Stimulated activated CD8-positive, alpha-beta memory T cell treated with anti-CD3 and anti-CD28 coated beads, Interleukin-7, amount 100 ng/mL, for 4 hours (primary cell): Measurements from ENCODE around the gene RBBP8NL.

Experiments
- DNase-seq, 2 donors: peaks; one replicate each; pipeline ENCODE4 v3.0.0-alpha.2; 2020; ENCODE audit warnings: low read depth in 2 of 2

RBBP8NL gene

GRCh38 chr20:62362991-62363919 is 64.1 kb downstream of the RBBP8NL start:
- DNase-seq: no peak

GRCh38 chr20:62362590-62362940 is 64.8 kb downstream of the RBBP8NL start:
- DNase-seq: no peak

DNA sequence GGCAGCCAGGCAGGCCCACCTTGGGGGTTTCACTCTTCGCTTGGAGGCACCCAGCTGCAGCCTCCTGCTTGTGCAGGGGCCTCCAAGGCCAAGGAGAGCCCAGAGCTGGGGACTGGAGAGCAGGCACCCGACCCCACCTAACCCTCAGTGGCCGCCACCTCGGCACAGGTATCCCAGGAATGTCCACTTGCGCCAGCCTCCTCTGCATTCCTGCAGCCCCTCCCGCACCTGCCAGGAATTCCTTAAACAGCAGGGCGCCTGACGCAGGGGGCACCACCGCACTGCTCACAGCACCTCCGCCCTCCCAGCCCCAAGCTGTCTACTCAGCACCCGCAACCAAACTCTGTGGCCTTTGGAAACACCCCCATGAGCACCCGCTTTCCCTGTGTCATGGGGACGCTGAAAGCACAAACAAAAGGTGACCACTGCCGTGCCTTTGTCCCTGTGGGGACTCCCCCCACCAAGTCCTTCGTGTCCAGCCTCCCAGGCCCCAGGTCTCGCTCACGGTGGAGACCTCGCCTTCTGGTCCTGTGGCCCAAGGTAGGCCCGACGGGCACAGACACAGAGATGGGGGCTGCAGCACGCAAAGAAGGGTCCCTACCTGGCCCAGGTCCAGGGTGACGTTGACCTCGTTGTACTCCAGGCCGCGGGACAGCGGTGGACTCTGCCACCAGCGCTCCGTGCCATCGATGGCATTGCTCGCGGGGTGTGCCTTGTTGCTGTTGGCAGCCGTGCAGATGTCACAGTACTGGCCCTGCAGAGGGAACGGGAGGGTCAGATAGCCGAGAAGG is 65.3 kb downstream of the RBBP8NL start:
- no peak for DNase-seq

DNA sequence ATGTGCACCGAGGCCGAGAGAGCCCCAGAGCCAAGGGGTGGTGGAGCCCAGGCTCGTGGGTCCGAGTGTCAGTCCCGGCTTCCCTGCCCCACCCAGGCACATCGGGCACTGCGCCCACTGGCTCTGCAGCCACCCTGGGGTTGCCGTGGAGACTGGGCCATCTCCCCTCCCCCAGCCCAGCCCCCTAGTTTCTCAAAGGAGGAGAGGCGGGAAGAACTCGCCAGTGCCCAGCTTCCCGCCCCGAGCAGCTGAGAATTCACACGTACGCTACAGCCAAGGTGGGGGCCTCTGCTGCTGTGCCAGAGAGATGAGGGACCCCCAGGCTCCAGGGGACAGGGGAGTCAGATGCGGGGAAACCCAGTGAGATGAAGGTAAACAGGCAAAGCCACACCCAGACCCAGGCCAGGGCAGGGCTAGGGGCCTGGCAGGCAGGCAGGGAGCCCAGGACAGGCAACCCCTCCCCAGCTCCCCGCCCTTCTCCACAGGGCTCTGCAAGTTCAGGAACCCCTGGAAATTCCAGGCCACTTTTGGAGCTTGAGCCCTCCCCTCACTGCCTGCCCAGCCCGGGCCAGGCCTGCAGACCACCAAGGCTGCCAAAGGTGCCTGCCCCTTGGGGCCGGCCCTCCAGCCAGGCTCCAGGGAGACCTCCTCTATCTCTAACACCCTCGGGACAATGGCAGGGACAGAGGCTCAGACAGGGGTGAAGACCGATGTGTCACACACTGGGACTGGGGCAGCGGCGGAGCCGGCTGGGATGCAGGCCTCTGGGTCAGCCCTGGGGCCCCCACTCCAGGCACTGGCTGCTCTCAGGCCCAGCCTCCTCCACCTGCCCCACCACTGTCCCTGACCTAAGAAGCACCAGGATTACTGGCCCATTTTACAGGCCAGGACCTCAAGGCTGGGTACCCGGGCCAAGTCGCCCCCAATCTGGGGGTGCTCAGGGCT is 66.2 kb downstream of the RBBP8NL start:
- no peak for DNase-seq
